OCI-LY1 (cell line): Measurements from ENCODE around the gene EPOP.
"Not testable (repeated sequence)": the region's sequence is repeated elsewhere in the genome, so short reads cannot be mapped to it uniquely, and the experiment has no call there.

Experiments
- EZH2 ChIP-seq: fragments of 200-600 bp; sonication (generic), shearing (Covaris generic); IDR thresholded peaks from 2 replicates; pipeline ENCODE4 v1.8.0; 2017; ENCODE audit warnings: borderline replicate concordance, mixed run types, mild to moderate bottlenecking, antibody characterized with exemption, low read length, moderate library complexity, mixed read lengths
- TF ChIP-seq, protein P1 (sequence below): fragments of 200-600 bp; sonication (generic), shearing (Covaris generic); IDR thresholded peaks from 2 replicates; pipeline ENCODE4 v1.5.1; 2017; ENCODE audit warnings: mild to moderate bottlenecking, antibody characterized with exemption, low read length, moderate library complexity, mixed read lengths

DNA sequence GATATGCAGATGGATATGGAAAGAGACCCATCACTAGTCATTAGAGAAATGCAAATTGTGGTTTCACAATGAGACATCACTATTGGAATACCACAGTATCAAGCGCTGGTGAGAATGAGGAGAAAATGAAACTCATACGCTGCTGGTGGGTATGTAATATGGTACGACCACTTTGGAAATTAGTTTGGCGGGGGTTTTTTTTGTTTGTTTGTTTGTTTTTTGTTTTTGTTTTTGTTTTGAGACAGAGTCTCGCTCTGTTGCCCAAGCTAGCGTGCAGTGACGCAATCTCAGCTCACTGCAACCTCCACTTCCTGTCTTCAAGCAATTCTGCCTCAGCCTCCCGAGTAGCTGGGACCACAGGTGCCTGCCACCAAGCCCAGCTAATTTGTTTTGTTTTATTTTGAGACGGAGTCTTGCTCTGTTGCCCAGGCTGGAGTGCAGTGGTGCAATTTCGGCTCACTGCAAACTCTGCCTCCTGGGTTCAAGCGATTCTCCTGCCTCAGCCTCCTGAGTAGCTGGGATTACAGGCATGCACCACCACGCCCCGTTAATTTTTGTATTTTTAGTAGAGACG, 49.9 kb downstream of the EPOP start:
- TF ChIP-seq, protein P1, sequence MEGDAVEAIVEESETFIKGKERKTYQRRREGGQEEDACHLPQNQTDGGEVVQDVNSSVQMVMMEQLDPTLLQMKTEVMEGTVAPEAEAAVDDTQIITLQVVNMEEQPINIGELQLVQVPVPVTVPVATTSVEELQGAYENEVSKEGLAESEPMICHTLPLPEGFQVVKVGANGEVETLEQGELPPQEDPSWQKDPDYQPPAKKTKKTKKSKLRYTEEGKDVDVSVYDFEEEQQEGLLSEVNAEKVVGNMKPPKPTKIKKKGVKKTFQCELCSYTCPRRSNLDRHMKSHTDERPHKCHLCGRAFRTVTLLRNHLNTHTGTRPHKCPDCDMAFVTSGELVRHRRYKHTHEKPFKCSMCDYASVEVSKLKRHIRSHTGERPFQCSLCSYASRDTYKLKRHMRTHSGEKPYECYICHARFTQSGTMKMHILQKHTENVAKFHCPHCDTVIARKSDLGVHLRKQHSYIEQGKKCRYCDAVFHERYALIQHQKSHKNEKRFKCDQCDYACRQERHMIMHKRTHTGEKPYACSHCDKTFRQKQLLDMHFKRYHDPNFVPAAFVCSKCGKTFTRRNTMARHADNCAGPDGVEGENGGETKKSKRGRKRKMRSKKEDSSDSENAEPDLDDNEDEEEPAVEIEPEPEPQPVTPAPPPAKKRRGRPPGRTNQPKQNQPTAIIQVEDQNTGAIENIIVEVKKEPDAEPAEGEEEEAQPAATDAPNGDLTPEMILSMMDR: not testable (repeated sequence)
- not testable (repeated sequence) for TF ChIP-seq EZH2
